Suprapubic skin (tissue), 4 donors: ENCODE results near the gene MAP3K20.

Source experiments
- CTCF ChIP-seq, 2 donors: fragments of 200-600 bp in 1 of 2; fragments of 450-650 bp in 1 of 2; sonication (generic) in 1 of 2; IDR thresholded peaks; one replicate each; pipeline ENCODE4 v1.5.1; 2016 to 2019; ENCODE audit warnings: antibody characterized with exemption in 2 of 2, mild to moderate bottlenecking in 1 of 2, moderate library complexity in 1 of 2
- EP300 ChIP-seq: sonication (generic); formaldehyde crosslinking; IDR thresholded peaks from one replicate; pipeline ENCODE4 v1.6.1; 2017; ENCODE audit warnings: antibody characterized with exemption
- POLR2A ChIP-seq, 2 donors: fragments of 450-650 bp; IDR thresholded peaks; one replicate each; pipeline ENCODE4 v1.6.1; 2017; ENCODE audit warnings: antibody characterized with exemption in 2 of 2, mild to moderate bottlenecking in 2 of 2, moderate library complexity in 2 of 2
- POLR2AphosphoS5 ChIP-seq, 3 donors: sonication (generic); formaldehyde crosslinking; IDR thresholded peaks; one replicate each; pipeline ENCODE4 v1.6.1; 2017; ENCODE audit warnings: antibody characterized with exemption in 3 of 3

- TF ChIP-seq CTCF (IDR thresholded peaks at IDR 0.05) (no peak), POLR2AphosphoS5 (IDR thresholded peaks at IDR 0.05) (no peak), POLR2A (IDR thresholded peaks at IDR 0.05) (no peak), EP300 (no peak)
Observed at GRCh38 chr2:173092844-173093402, 17.3 kb downstream of the MAP3K20 start.
